ENCODE measurements around the gene HMBS.
"Not testable (repeated sequence)": the region's sequence is repeated elsewhere in the genome, so short reads cannot be mapped to it uniquely, and the experiment has no call there.

HMBS gene

GRCh38 chr11:119121811-119122124, 37.1 kb downstream of the HMBS start:
- DNase-seq, result no peak

DNA sequence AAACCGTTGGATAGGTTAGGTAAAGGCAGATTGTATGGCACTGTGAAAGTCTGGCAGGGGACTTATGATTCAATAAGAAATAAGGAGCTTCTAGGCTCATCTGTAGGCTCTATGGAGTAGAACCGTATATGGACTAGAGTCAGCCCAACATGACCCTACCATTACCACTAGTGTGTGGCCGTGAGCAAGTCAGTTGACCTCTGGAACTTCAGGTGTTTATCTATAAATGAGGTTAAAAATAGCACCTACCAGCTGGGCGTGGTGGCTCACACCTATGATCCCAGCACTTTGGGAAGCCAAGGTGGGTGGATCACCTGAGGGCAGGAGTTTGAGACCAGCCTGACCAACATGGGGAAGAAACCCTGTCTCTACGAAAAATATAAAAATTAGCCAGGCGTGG, 41.1 kb downstream of the HMBS start:
- DNase-seq, result no peak

DNA sequence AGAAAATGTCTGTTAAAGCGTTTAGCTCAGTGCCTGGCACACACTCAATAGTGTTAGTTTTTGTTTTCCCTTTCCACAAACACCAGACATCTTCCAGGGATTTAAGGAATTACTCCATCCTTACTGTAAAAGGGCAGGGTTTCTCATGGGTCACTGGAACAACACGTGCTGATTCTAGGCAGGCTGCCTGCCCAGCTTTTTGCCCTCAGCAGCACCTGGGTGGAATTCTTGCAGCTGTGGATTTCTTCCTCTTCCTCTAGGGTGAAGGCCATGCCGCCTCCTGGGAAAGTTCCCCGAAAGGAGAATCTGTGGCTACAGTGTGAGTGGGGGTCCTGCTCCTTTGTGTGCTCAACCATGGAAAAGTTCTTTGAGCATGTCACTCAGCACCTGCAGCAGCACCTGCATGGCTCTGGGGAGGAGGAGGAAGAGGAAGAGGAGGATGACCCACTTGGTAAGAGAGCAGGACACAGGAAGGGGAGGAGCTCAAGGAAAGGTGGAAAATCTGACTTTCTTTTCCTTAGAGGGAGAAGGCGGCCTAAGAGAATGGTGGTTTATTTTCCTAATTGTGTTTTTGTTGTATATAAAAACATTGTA, 42.1 kb downstream of the HMBS start:
- no peak for DNase-seq

DNA sequence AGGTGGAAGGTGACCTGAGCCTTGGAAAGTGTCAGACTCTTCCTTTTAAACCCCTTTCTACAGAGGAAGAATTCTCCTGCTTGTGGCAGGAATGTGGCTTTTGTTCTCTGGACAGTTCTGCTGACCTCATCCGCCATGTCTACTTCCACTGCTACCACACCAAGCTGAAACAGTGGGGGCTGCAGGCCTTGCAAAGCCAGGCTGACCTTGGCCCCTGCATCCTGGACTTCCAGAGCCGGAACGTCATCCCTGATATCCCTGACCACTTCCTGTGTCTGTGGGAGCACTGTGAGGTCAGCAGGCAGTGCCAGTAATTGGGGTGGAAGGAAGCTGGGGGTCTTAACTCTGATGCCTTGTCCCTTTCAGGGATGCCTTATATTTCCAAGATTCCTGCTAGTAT, 46.0 kb downstream of the HMBS start:
- DNase-seq, result no peak

- DNase-seq, result no peak
Observed at GRCh38 chr11:119134389-119134978, 49.8 kb downstream of the HMBS start.

DNA sequence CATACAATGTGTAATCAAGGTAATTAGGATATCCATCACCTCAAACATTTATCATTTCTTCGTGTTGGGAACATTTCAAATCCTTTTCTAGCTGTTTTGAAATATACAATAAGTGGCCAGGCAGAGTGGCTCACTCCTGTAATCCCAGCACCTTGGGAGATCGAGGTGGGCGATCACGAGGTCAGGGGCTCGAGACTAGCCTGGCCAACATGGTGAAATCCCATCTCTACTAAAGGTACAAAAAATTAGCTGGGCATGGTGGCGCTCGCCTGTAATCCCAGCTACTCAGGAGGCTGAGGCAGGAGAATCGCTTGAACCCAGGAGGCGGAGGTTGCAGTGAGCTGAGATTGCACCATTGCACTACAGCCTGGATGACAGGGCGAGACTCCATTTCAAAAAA, 54.6 kb downstream of the HMBS start:
- DNase-seq, result not testable (repeated sequence)

Data from CD4-positive, alpha-beta T cell treated with Interleukin-4 for 4 hours (primary cell).